NCI-H2196 treated with DMSO at 0.1 percent for 48 hours (cell line): ENCODE results near the gene NOP53.
A peak's percentile ranks its signal among the peaks of the same experiment; 100 is the strongest.
"Not testable (repeated sequence)": the region's sequence is repeated elsewhere in the genome, so short reads cannot be mapped to it uniquely, and the experiment has no call there.

Experiments used
- DNase-seq: peaks from one replicate; lab custom pipeline; 2025; ENCODE audit not compliant: unreplicated experiment; lab: John Stamatoyannopoulos, UW

NOP53 gene

DNA sequence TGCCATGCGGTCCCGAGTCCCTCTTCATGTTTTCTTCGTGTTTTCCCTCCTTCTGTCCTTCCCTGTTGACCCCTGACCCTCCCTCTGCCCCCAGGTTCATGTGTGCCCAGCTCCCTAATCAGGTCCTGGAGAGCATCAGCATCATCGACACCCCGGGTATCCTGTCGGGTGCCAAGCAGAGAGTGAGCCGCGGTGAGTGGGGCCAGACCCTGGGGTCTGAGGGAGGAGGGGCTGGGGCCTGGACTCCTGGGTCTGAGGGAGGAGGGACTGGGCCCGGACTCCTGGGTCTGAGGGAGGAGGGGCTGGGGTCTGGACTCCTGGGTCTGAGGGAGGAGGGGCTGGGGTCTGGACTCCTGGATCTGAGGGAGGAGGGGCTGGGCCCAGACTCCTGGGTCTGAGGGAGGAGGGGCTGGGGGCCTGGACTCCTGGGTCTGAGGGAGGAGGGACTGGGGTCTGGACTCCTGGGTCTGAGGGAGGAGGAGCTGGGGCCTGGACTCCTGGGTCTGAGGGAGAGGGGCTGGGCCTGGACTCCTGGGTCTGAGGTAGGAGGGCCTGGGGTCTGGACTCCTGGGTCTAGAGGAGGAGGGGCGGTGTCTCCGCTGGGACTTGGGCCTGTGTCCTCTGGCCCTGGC, 26.8 kb upstream of the NOP53 start:
- DNase-seq: not testable (repeated sequence)

DNA sequence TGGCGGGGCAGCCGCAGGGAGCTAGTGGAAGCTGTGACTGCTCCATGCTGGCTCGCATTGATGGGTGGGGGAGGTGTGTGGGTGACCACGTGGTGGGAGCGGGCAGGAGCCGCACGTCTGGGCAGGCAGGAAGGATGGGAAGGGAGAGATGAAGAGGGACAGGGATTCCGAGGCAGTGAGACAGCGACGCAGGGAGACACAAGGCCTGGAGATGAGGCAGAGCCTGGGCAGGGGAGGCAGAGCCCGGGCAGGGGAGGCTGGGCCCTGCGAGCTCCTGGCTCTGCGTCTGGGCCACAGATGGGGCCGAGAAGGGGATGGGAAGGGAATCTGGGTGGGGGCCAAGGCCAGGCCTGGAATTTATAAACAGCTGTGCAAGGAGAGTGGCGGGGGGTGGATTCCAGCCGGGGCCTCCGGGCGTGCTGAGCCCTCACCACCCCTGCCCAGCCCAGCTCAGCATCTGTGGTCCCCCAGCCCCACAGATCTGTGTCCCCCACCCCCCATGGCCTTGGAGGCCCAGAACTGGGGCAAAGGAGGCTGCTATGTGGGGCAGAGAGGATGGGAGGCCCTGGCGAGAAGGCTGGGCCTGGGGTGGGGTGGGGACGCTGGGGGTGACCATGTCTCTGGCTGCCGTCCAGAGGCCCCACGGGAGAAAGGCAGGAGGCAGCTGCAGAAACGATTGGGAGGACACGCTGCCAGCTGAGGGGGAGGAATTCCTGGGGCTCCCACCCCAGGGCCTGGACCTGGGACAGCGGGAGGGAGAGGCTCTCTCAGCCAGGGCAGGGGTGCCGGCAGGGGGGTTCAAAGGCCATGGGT, 26.1 kb upstream of the NOP53 start:
- DNase-seq: no peak

DNA sequence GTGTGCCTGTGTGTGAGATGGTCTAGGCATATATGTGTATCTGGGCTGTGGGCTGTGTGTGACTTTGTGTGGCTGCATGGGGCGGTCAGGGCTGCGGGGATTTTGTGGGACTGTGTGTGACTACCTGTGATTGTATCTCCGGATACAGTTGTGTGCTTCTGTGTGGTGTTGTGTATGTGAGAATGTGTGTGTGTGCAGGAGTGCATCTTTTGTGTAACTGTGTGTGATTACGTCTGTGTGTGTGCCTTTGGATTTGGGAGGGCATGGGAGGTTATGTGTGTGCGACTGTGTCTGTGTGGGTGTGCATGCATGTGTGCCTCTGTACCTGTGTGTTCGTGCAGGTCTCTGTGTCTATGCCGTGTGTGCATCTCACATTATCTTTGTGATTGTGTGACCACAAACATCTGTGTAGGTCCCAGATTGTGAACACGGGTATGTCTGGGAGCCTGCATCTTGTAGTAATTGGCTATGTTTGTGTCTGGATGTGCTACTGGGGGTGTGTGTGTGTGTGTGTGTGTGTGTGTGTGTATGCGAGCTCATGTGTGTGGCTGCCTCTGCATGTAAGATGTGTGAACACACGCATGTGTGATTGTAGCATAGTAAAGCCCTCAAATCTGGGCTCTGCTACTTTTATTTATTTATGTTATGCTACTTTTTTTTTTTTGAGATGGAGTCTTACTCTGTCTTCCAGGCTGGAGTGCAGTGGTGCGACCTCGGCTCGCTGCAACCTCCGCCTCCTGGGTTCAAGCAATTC, 24.5 kb upstream of the NOP53 start:
- no peak for DNase-seq

DNA sequence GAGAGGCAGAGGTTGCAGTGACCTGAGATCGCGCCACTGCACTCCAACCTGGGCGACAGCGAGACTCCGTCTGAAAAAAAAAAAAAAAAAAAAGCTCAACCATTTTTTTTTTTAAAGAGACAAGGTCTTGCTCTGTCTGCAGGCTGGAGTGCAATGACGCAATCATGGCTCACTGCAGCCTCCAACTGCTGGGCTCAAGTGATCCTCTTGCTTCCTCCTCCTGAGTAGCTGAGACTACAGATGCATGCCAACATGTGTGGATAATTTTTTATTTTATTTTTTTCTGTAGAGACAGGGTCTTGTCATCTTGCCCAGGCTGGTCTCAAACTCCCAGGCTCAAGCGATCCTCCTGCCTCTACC, 21.8 kb upstream of the NOP53 start:
- DNase-seq: peak; percentile 29

DNA sequence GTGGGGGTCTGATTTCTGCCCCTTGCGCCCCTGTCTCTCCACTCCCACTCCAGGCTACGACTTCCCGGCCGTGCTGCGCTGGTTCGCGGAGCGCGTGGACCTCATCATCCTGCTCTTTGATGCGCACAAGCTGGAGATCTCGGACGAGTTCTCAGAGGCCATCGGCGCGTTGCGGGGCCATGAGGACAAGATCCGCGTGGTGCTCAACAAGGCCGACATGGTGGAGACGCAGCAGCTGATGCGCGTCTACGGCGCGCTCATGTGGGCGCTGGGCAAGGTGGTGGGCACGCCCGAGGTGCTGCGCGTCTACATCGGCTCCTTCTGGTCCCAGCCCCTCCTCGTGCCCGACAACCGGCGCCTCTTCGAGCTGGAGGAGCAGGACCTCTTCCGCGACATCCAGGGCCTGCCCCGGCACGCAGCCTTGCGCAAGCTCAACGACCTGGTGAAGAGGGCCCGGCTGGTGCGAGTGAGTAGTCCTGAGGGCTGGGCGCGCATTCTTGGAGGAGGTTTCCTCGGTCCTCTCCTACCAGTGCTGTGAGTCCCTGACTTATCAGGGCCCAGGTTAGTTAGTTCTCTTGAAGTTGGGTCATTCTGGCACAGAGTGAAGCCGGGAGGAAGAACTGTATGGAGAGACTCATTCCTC, 19.5 kb upstream of the NOP53 start:
- no peak for DNase-seq

DNA sequence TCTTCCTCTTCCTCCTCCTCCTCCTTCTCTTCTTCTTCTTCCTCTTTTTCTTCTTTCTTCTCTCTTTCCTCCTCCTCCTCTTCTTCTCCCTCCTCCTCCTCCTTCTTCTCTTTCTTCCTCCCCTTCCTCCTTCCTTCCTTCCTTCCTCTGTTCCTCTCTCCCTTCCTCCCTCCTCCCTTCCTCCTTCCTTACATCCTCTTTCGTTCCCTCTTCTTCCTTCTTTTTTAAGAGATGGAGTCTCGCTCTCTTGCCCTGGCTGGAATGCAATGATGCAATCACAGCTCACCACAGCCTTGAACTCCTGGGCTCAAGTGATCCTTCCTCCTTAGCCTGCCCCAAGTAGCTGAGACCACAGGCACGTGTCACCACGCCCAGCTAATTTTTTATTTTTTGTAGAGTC, 18.9 kb upstream of the NOP53 start:
- DNase-seq: no peak

DNA sequence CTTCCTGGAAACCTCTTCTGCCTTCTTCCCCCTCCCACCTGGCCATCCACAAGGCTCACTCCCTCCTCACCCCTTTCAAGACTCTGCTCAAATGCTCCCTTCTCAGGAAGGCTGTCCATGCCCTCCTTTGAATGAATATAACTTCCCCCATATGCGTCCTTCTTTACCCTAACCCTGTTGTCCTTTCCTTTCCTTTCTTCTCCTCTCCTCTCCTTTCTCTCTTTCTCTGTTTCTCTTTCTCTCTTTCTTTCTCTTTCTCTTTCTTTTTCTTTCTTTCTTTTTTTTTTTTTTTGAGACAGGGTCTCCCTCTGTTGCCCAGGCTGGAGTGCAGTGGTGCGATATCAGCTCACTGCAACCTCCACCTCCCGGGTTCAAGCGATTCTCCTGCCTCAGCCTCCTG, 17.1 kb upstream of the NOP53 start:
- DNase-seq: not testable (repeated sequence)

DNA sequence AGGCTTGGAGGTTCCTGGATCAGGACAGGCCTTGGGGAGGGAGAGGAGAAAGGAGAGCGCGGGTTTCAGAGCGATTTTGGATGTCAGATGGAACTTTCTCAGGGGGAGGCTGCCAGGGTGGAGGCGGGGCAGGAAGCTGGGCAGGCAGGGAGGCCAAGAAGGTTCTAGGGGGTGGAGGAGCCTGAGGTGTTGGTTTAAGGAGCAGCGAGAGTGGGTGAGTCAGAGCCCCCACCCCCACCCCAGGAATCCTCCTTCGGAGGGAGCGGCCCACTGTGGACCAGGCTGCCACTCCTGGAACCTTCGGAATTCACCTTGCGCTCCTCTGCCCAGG, 15.9 kb upstream of the NOP53 start:
- no peak for DNase-seq

DNA sequence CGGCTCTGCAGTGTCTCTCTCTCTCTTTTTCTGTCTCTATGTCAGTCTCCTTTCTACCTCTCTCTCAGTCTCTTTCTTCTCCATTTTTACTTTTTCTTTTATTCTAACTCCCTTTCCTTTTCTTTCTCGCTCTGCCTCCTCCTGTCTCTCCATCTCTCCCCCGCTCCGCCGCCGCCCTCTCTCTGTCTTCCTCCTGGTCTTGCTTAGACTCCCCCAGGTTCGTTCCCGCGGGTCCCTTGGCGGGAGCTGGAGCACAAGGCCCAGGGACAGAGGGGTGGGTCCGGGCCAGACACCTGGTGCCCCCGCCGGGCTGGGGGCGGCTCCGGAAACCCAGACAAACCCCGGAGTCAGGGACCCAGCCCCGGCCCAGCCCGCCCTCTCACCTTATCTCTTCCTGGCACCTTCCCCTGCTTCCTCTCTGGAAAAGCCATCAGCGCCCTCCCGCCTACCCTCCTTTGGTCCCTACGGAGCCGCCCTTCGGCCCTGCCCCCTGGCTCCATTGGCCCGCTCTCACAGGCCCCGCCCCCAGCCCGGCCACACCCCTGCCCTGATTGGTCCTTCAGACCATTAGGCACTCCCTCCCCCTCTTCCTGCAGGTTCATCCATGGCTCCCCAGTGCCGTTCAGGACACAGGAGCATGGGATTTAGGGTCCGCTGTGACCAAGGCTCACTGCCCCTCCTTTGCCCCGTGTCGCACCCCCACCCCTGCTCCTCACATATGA, 15.4 kb upstream of the NOP53 start:
- DNase-seq: no peak

DNA sequence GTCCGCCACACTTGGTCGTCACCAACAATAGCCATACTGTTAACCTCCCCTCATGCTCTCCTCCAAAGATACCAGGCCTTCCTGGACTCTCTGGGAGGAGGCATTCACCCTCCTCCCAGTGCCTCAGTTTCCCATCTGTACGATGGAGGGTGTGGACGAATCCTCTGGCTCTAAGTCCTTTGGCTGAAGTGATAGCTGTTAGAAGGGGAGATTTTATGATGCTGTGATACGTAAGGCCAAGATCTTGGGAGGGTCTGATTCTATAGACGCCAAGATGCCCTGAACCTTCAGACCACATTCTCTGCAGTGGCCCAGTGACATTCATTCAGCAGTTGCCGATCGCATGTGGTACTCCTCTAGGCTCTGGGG, 14.8 kb upstream of the NOP53 start:
- no peak for DNase-seq

DNA sequence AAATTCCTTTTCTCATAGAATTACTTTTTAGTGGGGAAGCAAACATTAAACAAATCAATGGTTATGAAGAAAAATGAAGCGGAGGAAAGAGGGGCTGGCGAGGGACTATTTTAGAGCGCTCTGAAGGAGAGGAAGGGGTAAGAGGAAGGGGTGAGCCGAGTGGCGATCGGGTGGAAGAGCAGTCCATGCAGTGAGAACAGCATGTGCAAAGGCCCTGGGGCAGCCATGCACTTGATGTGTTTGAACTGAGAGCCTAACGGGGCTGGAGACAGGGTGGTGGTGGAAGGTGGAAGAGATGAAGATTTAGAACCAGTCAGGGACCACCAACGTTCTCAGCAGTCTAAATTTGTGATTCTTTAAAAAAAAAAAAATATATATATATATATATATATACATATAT, 14.4 kb upstream of the NOP53 start:
- DNase-seq: no peak

DNA sequence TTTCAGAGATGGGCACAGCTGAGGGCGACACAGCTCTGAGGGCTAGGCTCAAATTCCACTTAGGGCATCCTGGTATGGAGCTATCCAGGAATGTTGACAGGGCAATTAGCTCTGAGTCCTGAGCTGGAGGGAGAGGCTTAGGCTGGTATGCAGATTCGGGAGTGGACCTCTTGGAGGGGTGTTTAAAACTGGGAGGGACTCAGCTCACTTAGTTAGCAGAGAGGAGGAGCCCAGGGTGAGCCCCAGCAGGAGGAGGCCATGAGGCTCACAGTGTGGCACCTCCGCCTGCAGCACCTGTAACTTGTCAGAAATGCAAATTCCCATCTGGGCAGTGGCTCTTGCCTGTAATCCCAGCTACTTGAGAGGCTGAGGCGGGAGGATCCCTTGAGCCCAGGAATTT, 10.2 kb upstream of the NOP53 start:
- no peak for DNase-seq

DNA sequence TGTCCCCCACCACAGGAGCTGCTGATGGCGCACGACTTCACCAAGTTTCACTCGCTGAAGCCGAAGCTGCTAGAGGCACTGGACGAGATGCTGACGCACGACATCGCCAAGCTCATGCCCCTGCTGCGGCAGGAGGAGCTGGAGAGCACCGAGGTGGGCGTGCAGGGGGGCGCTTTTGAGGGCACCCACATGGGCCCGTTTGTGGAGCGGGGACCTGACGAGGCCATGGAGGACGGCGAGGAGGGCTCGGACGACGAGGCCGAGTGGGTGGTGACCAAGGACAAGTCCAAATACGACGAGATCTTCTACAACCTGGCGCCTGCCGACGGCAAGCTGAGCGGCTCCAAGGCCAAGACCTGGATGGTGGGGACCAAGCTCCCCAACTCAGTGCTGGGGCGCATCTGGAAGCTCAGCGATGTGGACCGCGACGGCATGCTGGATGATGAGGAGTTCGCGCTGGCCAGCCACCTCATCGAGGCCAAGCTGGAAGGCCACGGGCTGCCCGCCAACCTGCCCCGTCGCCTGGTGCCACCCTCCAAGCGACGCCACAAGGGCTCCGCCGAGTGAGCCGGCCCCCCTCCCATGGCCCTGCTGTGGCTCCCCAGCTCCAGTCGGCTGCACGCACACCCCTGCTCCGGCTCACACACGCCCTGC, 4.4 kb upstream of the NOP53 start:
- no peak for DNase-seq

DNA sequence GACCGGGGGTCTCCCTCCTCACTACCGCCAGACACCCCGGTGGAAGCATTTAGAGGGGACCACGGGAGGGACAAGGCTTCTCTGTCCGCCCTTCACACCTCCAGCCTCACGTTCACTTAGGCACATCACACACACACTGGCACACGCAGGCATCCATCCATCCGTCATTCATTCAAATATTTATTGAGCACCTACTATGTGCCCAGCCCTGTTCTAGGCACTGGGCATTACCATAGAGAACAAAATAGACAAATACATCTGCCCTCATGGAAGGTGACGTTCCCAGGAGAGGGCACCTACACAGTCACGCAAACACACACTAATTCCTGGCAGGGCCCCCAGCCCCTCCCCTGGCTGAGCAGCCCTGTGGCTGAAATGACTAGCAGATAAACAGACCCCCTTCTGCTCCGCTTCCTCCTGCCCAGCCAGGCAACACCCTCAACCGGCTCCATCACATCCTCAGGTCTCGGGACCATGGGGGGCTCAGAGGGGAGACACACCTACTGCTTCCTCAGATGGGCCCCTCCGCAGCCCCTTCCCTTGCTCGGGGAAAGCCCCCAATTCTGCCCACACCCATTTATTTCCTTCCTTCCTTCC, 3.7 kb upstream of the NOP53 start:
- no peak for DNase-seq

DNA sequence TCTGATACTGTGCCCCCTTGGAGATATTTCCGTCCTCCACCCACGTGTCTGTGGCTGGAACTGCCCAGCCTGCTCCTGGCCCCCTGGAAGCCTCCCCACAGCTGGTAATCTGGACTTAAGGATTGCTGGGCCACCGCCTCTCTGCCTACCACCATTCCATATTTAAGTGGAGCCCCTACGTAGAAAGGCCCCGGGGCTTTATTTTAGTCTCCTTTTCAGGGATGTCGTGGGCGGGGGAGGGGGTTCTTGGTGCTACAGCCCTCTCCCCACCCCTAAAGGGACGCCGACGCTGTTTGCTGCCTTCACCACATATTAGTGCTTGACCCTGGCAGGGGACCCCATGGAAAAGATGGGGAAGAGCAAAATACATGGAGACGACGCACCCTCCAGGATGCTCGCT, 2.7 kb upstream of the NOP53 start:
- no peak for DNase-seq

DNA sequence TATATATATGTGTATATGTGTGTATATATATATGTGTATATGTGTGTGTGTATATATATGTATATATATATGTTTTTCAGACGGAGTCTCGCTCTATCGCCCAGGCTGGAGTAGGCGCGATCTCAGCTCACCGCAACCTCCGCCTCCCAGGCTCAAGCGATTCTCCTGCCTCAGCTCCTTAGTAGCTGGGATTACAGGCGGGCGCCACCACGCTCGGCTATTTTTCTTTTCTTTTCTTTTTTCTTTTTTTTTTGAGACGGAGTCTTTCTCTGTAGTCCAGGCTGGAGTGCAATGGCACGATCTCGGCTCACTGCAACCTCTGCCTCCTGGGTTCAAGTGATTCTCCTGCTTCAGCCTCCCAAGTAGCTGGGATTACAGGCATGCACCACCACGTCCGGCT, 783 bp downstream of the NOP53 start:
- DNase-seq: not testable (repeated sequence)

DNA sequence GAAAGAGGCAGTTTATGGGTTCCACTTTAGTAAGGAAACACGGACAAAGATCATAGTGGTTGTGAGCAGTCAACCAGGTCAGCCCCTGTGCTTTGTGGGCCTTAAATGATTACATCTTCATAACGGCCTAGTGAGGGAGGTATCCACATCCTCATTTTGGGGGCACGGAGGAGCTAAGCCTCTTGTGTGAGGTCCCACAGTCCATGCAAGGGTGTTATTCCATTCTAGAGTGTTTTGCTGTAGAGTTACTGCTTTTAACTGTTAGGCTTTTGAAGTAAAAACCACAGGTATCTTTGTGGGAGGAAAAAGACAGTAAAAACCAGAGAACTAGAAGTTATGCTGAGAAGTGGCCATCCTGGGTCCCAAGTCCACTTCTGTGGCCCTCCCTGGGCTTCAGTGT, 4.0 kb downstream of the NOP53 start:
- no peak for DNase-seq

DNA sequence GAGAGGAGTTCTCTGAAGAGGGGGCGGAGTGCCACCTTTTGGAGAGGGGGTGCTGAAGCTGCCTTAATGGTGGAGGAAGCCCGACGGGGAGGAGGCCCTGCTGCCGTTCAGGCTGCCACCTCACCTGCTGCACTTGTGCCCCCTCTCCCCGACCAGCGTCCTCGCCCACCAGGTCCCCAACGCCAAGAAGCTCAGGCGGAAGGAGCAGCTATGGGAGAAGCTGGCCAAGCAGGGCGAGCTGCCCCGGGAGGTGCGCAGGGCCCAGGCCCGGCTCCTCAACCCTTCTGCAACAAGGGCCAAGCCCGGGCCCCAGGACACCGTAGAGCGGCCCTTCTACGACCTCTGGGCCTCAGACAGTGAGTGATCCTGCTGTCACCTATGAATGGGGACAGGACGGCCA, 5.4 kb downstream of the NOP53 start:
- DNase-seq: no peak

DNA sequence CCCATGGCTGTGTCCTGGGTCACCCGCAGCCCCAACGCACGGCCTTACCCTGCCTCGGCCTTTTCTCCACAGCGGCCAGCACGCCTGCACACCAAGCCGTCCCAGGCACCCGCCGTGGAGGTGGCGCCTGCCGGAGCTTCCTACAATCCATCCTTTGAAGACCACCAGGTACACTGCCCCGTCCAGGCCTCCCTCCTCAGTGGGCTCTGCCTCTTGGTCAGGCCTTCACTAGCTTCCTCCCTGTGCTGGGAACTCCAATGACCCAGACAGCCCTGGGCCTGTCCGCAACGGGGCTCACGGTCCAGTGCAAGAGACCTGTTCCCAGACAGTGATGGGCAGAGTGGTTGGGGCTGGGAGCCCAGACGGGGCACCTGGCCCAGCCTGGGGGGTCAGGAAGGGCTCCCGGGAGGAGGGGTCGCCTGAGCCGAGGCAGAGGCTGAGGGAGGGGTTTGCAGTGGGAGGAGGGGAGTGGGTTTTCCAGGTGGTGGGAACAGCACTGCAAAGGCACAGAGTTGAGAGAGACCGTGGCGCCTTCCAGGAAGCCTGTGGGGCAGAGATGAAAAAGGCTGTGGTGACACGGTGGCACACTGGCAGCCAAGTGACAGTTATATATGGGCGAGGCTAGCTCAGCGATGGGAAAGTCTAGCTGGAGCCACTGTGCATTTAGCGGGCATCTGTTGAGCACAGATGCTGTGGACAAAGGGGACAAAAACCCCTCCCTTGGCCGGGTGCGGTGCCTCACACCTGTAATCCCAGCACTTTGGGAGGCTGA, 7.3 kb downstream of the NOP53 start:
- DNase-seq: no peak
